Smooth muscle cell (in vitro differentiated cells): ENCODE results near the gene SEC22A. TPM values are rescaled to one million over a fixed set of nuclear protein-coding genes. Genes with fewer than 3 reads are reported as not detected.

Experiments
- DNase-seq: peaks from one replicate; lab custom pipeline; 2025; ENCODE audit not compliant: unreplicated experiment; lab: John Stamatoyannopoulos, UW
- H2AFZ ChIP-seq: fragments of 200-600 bp; sonication (generic); 2 replicates; pipeline ENCODE4 v1.6.0; 2016; ENCODE audit warnings: antibody characterized with exemption, low read depth, mild to moderate bottlenecking
- H3F3A ChIP-seq: fragments of 200-600 bp; sonication (generic); 2 replicates; pipeline ENCODE4 v1.6.0; 2017; ENCODE audit warnings: antibody characterized with exemption, low read depth
- H3K27ac ChIP-seq: fragments of 200-600 bp; sonication (generic); 2 replicates; pipeline ENCODE4 v1.5.1; 2016; ENCODE audit warnings: low read depth, mild to moderate bottlenecking
- H3K27me3 ChIP-seq: fragments of 200-600 bp; sonication (generic); 2 replicates; pipeline ENCODE4 v1.6.1; 2016; ENCODE audit warnings: low read depth, mild to moderate bottlenecking
- H3K36me3 ChIP-seq: fragments of 200-600 bp; sonication (generic); 2 replicates; pipeline ENCODE4 v1.5.1; 2016; ENCODE audit warnings: low read depth
- H3K4me1 ChIP-seq: fragments of 200-600 bp; sonication (generic); 2 replicates; pipeline ENCODE4 v1.5.1; 2016; ENCODE audit warnings: low read depth
- H3K4me2 ChIP-seq: fragments of 200-600 bp; sonication (generic); 2 replicates; pipeline ENCODE4 v1.6.0; 2016; ENCODE audit warnings: mild to moderate bottlenecking
- H3K4me3 ChIP-seq: fragments of 200-600 bp; sonication (generic); 2 replicates; pipeline ENCODE4 v1.5.1; 2016; ENCODE audit warnings: mild to moderate bottlenecking
- H3K79me2 ChIP-seq: fragments of 200-600 bp; sonication (generic); 2 replicates; pipeline ENCODE4 v1.6.0; 2016; ENCODE audit warnings: low read depth, mild to moderate bottlenecking
- H3K9ac ChIP-seq: fragments of 200-600 bp; sonication (generic); 2 replicates; pipeline ENCODE4 v1.6.0; 2016; ENCODE audit warnings: low read depth
- H3K9me3 ChIP-seq: fragments of 200-600 bp; sonication (generic); replicated peaks from 2 replicates; pipeline ENCODE4 v1.5.1; 2016; ENCODE audit warnings: low read depth
- H4K20me1 ChIP-seq: fragments of 200-600 bp; sonication (generic); 2 replicates; pipeline ENCODE4 v1.6.0; 2016; ENCODE audit warnings: low read depth
- CTCF ChIP-seq: fragments of 200-600 bp; sonication (generic); IDR thresholded peaks from 2 replicates; pipeline ENCODE4 v1.5.1; 2017; ENCODE audit warnings: borderline replicate concordance, mild to moderate bottlenecking, antibody characterized with exemption; ENCODE audit not compliant: insufficient read depth, poor library complexity, severe bottlenecking
- WGBS: methylation state at CpG from one replicate; pipeline ENCODE4 v1.1.7; 2016; ENCODE audit warnings: low lambda C conversion rate; 5-methylcytosine and 5-hydroxymethylcytosine counted together
- polyA plus RNA-seq: library from polyadenylated mRNA; unstranded; fragments of >200 nt; fragmentation: Nextera tagmentation; extraction: Ambion mirVana; gene quantifications from 2 replicates; pipeline ENCODE4 v1.2.1, GENCODE V29; 2016
- total RNA-seq: library from RNA; depleted of rRNA; stranded (reverse); fragments of >200 nt; gene quantifications from 2 replicates; pipeline ENCODE4 v1.2.3, GENCODE V29; 2014

SEC22A gene
- total and polyA plus RNA-seq, 2 experiments from 2014 or later = 30.7 to 34.2 TPM

- Histone ChIP-seq H3K4me3 (no peak overlapping the region), H3K27ac (no peak overlapping the region), H3K9me3 (no peaks in the 10 kb centered on the region), H3K27me3 (no peaks in the 10 kb centered on the region), H3K79me2 (no peaks in the 10 kb centered on the region), H3K9ac (no peak overlapping the region), H4K20me1 (no peaks in the 10 kb centered on the region), H3K4me2 (no peak overlapping the region), H3K36me3 (peaks cover 6% of the 10 kb centered on the region), H3F3A (no peaks in the 10 kb centered on the region), H2AFZ (no peak overlapping the region), H3K4me1 (no peaks in the 10 kb centered on the region)
- TF ChIP-seq CTCF = no peak
- no peak for DNase-seq
- 67% methylated on average over 2 of the region's 2 CpGs for WGBS
Observed at GRCh38 chr3:123169930-123170329, 31.8 kb upstream of the SEC22A start.

GRCh38 chr3:123180791-123181190, 21.0 kb upstream of the SEC22A start:
- Histone ChIP-seq H3K36me3 (no peaks in the 10 kb centered on the region), H3K79me2 (no peaks in the 10 kb centered on the region), H4K20me1 (no peaks in the 10 kb centered on the region), H2AFZ (no peak overlapping the region), H3K9me3 (no peaks in the 10 kb centered on the region), H3K4me2 (no peak overlapping the region), H3F3A (no peaks in the 10 kb centered on the region), H3K27ac (no peak overlapping the region), H3K27me3 (no peaks in the 10 kb centered on the region), H3K4me3 (no peak overlapping the region), H3K9ac (no peak overlapping the region), H3K4me1 (no peaks in the 10 kb centered on the region)
- no peak for DNase-seq
- TF ChIP-seq CTCF = no peak
- 98% methylated on average over 5 of the region's 5 CpGs for WGBS

GRCh38 chr3:123186695-123187094, 15.0 kb upstream of the SEC22A start:
- H3K36me3 ChIP-seq = no peaks in the 10 kb centered on the region
- no peak for TF ChIP-seq CTCF
- H3K4me3 ChIP-seq = no peak overlapping the region
- no peaks in the 10 kb centered on the region for H3F3A ChIP-seq
- no peak overlapping the region for H2AFZ ChIP-seq
- no peaks in the 10 kb centered on the region for H3K4me1 ChIP-seq
- no peaks in the 10 kb centered on the region for H3K79me2 ChIP-seq
- H3K27ac ChIP-seq = no peak overlapping the region
- H4K20me1 ChIP-seq = no peaks in the 10 kb centered on the region
- no peak for DNase-seq
- H3K9me3 ChIP-seq = no peaks in the 10 kb centered on the region
- no peak overlapping the region for H3K4me2 ChIP-seq
- H3K9ac ChIP-seq = no peak overlapping the region
- no peaks in the 10 kb centered on the region for H3K27me3 ChIP-seq
- 84% methylated on average over 2 of the region's 2 CpGs for WGBS

GRCh38 chr3:123188058-123188457, 13.7 kb upstream of the SEC22A start:
- no peak for TF ChIP-seq CTCF
- Histone ChIP-seq H3K36me3 (no peaks in the 10 kb centered on the region), H3K4me1 (no peaks in the 10 kb centered on the region)

More at GRCh38 chr3:123188058-123188457, 13.7 kb upstream of the SEC22A start:
- H3K79me2 ChIP-seq = no peaks in the 10 kb centered on the region
- WGBS = 84% methylated on average over 6 of the region's 6 CpGs
- no peaks in the 10 kb centered on the region for H3F3A ChIP-seq
- no peak overlapping the region for H3K4me3 ChIP-seq
- H3K27me3 ChIP-seq = no peaks in the 10 kb centered on the region
- H3K9ac ChIP-seq = no peak overlapping the region
- DNase-seq = no peak
- H3K4me2 ChIP-seq = no peak overlapping the region
- no peaks in the 10 kb centered on the region for H4K20me1 ChIP-seq
- H2AFZ ChIP-seq = no peak overlapping the region
- no peak overlapping the region for H3K27ac ChIP-seq
- H3K9me3 ChIP-seq = no peaks in the 10 kb centered on the region
